ENCODE data around the gene SLC9A7. TPM values are rescaled to one million over a fixed set of nuclear protein-coding genes. Genes with fewer than 3 reads are reported as not detected.

Gene SLC9A7
- total RNA-seq, 2 experiments from 2014 or later = 2.2 to 3.2 TPM

DNA sequence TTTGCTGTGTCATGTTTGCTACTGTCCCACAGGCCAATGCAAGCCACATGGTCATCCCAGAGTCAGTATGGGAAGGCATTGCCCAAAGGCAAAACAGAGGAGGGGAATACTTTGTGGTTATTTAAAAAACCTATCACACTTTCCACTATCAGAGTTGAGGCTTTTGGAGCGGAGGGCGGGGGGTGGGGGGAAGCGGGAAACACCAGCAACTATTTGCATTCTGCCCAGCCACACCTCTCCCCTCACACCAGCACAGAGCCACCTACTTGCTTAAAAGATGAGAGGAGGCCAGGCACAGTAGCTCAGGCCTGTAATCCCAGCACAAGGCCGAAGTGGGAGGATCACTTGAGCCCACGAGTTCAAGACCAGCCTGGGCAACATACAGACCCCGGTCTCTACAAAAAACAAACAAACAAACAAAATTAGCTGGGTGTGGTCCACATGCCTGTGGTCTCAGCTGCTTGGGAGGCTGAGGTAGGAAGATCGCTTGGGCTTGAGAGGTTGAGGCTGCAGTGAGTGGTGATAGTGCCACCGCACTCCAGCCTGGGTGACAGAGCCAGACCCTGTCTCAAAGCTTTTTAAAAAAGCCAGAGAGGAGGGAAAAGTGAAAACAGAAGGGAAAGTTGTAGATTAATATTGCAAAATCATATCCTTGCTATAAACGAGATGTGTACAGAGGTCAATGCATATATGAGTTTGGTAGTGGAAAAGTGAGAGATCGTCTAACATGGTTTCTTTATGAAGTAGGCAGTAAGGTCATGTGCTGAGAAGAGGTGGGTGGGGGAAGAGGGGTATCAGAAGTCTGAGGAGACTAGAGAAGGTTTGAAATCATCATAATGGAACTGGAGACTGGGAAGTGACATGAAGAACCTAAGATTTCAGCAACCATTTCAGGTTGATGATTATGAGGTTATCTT lies 187.2 kb downstream of the SLC9A7 start:
- peaks cover 5% of the 10 kb centered on the region for H3K36me3 Mint-ChIP-seq (ENCODE audit: low read depth)
- peak overlapping the region; percentile 74 for H3K4me3 Mint-ChIP-seq
- H3K4me3 ChIP-seq (ENCODE audit: low read length) = no peak overlapping the region
- peaks cover 39% of the 10 kb centered on the region for H3K4me1 ChIP-seq (ENCODE audit: insufficient read depth, low read length)
- H3K9me3 ChIP-seq (ENCODE audit: control insufficient read depth in 1 of 2, insufficient read depth in 1 of 2, low read length in 2 of 2) = no peaks in the 10 kb centered on the region
- H3K4me1 Mint-ChIP-seq (ENCODE audit: low read depth) = peaks cover 32% of the 10 kb centered on the region
- DNase-seq = no peak
- TF ChIP-seq, protein P1, sequence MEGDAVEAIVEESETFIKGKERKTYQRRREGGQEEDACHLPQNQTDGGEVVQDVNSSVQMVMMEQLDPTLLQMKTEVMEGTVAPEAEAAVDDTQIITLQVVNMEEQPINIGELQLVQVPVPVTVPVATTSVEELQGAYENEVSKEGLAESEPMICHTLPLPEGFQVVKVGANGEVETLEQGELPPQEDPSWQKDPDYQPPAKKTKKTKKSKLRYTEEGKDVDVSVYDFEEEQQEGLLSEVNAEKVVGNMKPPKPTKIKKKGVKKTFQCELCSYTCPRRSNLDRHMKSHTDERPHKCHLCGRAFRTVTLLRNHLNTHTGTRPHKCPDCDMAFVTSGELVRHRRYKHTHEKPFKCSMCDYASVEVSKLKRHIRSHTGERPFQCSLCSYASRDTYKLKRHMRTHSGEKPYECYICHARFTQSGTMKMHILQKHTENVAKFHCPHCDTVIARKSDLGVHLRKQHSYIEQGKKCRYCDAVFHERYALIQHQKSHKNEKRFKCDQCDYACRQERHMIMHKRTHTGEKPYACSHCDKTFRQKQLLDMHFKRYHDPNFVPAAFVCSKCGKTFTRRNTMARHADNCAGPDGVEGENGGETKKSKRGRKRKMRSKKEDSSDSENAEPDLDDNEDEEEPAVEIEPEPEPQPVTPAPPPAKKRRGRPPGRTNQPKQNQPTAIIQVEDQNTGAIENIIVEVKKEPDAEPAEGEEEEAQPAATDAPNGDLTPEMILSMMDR (IDR thresholded peaks at IDR 0.05) = no peak
- no peaks in the 10 kb centered on the region for H3K9me3 Mint-ChIP-seq
- POLR2A ChIA-PET = interaction anchor here (0.9 to 2.2 kb wide), 5 partner anchors 15 to 71 kb away, joined by 4 to 9 read pairs (median 6); no protein-coding TSS in a partner anchor
- H3K27me3 Mint-ChIP-seq = no peaks in the 10 kb centered on the region
- ATAC-seq (ENCODE audit: poor library complexity) = no peak
- no peaks in the 10 kb centered on the region for H3K27me3 ChIP-seq (ENCODE audit: control insufficient read depth in 1 of 2, insufficient read depth in 2 of 2, low read length in 2 of 2)
- H3K36me3 ChIP-seq (ENCODE audit: insufficient read depth, low read length) = no peaks in the 10 kb centered on the region
- intact Hi-C loops (cut with DNase I, micrococcal nuclease) = loop anchor here (5.0 to 10.0 kb wide), 3 partner anchors 71 to 767 kb away; no protein-coding TSS in a partner anchor
- CTCF ChIA-PET = interaction anchor here (0.6 to 1.5 kb wide), 5 partner anchors 18 to 263 kb away, joined by 3 to 5 read pairs (median 3); no protein-coding TSS in a partner anchor
- H3K27ac ChIP-seq (ENCODE audit: low read depth in 1 of 2, low read length in 2 of 2) = no peak overlapping the region
- peak overlapping the region; percentile 78 for H3K27ac Mint-ChIP-seq

DNA sequence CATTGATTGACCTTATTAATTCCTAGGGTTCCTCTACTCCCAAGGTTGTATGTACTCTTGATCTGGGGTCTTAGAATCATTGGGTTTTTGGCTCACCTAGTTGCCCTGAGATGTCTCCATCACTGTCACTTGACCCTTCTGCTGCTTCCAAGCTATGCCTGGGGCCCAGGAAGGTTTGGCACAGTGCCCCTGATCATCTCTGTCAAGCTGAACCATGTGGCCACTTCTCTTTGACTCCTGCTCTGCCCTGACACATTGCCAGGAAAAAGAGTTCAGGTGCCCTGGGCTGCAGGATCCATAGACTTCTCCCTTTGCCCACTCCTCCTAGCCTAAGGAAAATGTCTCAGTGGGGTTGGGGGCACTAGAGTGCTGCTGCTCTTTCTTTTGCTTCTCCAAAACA lies 189.3 kb downstream of the SLC9A7 start:
- TF ChIP-seq, protein P1 (IDR thresholded peaks at IDR 0.05) = no peak
- Mint-ChIP-seq H3K9me3 (no peaks in the 10 kb centered on the region), H3K4me1 (ENCODE audit: low read depth) (peaks cover 18% of the 10 kb centered on the region), H3K27me3 (no peaks in the 10 kb centered on the region), H3K36me3 (ENCODE audit: low read depth) (no peaks in the 10 kb centered on the region), H3K27ac (no peak overlapping the region), H3K4me3 (no peak overlapping the region)
- Histone ChIP-seq H3K27ac (ENCODE audit: low read depth in 1 of 2, low read length in 2 of 2) (no peak overlapping the region), H3K27me3 (ENCODE audit: control insufficient read depth in 1 of 2, insufficient read depth in 2 of 2, low read length in 2 of 2) (no peaks in the 10 kb centered on the region), H3K36me3 (ENCODE audit: insufficient read depth, low read length) (no peaks in the 10 kb centered on the region), H3K4me1 (ENCODE audit: insufficient read depth, low read length) (peaks cover 25% of the 10 kb centered on the region), H3K4me3 (ENCODE audit: low read length) (no peak overlapping the region), H3K9me3 (ENCODE audit: control insufficient read depth in 1 of 2, insufficient read depth in 1 of 2, low read length in 2 of 2) (no peaks in the 10 kb centered on the region)
- intact Hi-C loops (cut with DNase I, micrococcal nuclease) = loop anchor here (5.0 to 10.0 kb wide), 3 partner anchors 73 to 765 kb away; no protein-coding TSS in a partner anchor
- no peak for DNase-seq
- CTCF ChIA-PET = no interaction called here
- POLR2A ChIA-PET = no interaction called here
- ATAC-seq (ENCODE audit: poor library complexity) = no peak

DNA sequence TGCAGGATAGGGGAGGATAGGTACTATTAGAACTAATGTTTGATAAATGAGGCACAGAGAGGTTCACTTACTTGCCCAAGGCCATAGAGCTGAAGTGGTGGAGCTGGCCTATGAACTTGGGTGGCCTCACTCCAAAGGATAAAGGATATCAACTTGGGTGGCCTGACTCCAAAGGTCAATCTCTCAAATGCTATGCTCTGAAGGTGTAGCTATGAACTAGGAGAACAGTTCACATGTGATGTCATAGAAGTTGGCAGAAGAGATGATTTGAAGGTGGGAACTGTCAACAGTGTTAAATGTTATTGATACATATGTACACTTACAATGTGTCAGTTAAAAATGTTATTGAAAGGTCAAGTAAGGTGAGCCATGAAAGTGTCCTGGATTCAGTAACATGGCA lies 191.5 kb downstream of the SLC9A7 start:
- H3K4me3 ChIP-seq (ENCODE audit: low read length) = no peak overlapping the region
- H3K27ac ChIP-seq (ENCODE audit: low read depth in 1 of 2, low read length in 2 of 2) = no peak overlapping the region
- TF ChIP-seq, protein P1 (IDR thresholded peaks at IDR 0.05) = no peak
- ATAC-seq (ENCODE audit: poor library complexity) (no peak), DNase-seq (no peak)
- intact Hi-C loops (cut with DNase I, micrococcal nuclease) = no loop called here
- no peaks in the 10 kb centered on the region for H3K9me3 ChIP-seq (ENCODE audit: control insufficient read depth in 1 of 2, insufficient read depth in 1 of 2, low read length in 2 of 2)
- ChIA-PET CTCF (no interaction called here), POLR2A (no interaction called here)
- Mint-ChIP-seq H3K36me3 (ENCODE audit: low read depth) (no peaks in the 10 kb centered on the region), H3K9me3 (no peaks in the 10 kb centered on the region), H3K27me3 (no peaks in the 10 kb centered on the region), H3K4me3 (no peak overlapping the region), H3K4me1 (ENCODE audit: low read depth) (peaks cover 7% of the 10 kb centered on the region), H3K27ac (no peak overlapping the region)
- H3K27me3 ChIP-seq (ENCODE audit: control insufficient read depth in 1 of 2, insufficient read depth in 2 of 2, low read length in 2 of 2) = no peaks in the 10 kb centered on the region
- peaks cover 14% of the 10 kb centered on the region for H3K4me1 ChIP-seq (ENCODE audit: insufficient read depth, low read length)
- H3K36me3 ChIP-seq (ENCODE audit: insufficient read depth, low read length) = no peaks in the 10 kb centered on the region
